Measurements from ENCODE around the gene MOB1B.

The MOB1B gene

DNA sequence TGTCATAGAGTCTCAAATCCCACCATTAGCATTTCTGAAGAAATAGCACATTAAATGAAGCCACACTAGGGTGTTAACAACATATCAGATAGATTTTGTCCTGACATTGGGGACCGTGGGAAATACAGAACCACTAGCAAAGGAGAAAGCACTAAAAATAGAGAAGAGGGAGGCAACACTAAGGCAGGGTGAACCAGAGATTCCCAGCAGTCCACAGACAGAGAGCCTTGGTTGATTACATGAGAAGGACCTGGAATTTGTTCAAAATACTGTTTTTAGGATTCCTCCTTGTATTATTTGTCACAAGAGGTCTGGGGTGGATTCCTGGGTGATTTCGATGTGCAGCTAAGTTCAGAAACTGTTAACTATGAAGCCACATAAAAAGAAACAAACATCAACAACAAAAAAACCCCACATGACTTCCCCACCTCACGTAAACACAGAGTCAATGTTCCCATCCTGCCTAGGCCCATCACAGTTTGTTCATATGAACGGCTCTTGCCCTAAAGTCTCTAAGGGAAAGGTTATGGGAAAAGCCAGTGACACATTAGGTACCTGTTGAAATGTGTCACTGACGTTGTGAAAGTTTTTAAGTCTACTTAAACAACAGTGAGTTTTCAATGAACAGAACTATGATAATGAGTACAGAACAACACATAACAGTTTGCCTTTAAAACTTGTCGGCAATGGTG is 38.9 kb upstream of the MOB1B start:
- Histone ChIP-seq H3K9me3 (ENCODE audit: control insufficient read depth, low read length) (no peaks in the 10 kb centered on the region), H2BK15ac (ENCODE audit: low read depth, poor library complexity, severe bottlenecking) (no peak overlapping the region), H2BK5ac (ENCODE audit: low read depth, low read length, poor library complexity, severe bottlenecking) (no peak overlapping the region), H3K4ac (ENCODE audit: low read depth in 1 of 2, low read length in 2 of 2) (no peak overlapping the region), H3K27me3 (ENCODE audit: control insufficient read depth in 1 of 2, insufficient read depth in 1 of 2, low read length in 2 of 2) (no peaks in the 10 kb centered on the region), H3K79me1 (replicated peaks; ENCODE audit: low read length, poor library complexity, severe bottlenecking) (no peaks in the 10 kb centered on the region), H3K9ac (ENCODE audit: low read length) (no peak overlapping the region), H3K23ac (ENCODE audit: low read length in 2 of 2) (no peak overlapping the region), H2AK5ac (ENCODE audit: low read length, severe bottlenecking) (no peak overlapping the region), H3K18ac (ENCODE audit: low read depth in 1 of 2, low read length in 2 of 2) (no peak overlapping the region), H4K91ac (ENCODE audit: low read length) (no peak overlapping the region), H3K27ac (ENCODE audit: low read length, poor library complexity, severe bottlenecking) (no peak overlapping the region), H3K14ac (ENCODE audit: low read length in 2 of 2) (no peak overlapping the region), H3K36me3 (ENCODE audit: control insufficient read depth in 1 of 2, insufficient read depth in 2 of 2, low read depth in 1 of 2, low read length in 2 of 2) (no peaks in the 10 kb centered on the region), H3K4me1 (ENCODE audit: control insufficient read depth, insufficient read depth, low read depth, low read length) (no peaks in the 10 kb centered on the region), H2AFZ (ENCODE audit: low read depth, low read length) (no peak overlapping the region), H2BK120ac (ENCODE audit: low read depth, low read length) (no peak overlapping the region), H2BK12ac (ENCODE audit: low read length in 2 of 2) (no peak overlapping the region), H3K4me3 (ENCODE audit: insufficient read depth in 1 of 2, low read depth in 1 of 2, low read length in 2 of 2) (no peak overlapping the region), H4K8ac (ENCODE audit: low read length) (no peak overlapping the region), H3K4me2 (ENCODE audit: low read length, poor library complexity, severe bottlenecking) (no peak overlapping the region)
- WGBS: 75% methylated on average over 4 of the region's 6 CpGs
- peak; percentile 5 for DNase-seq

DNA sequence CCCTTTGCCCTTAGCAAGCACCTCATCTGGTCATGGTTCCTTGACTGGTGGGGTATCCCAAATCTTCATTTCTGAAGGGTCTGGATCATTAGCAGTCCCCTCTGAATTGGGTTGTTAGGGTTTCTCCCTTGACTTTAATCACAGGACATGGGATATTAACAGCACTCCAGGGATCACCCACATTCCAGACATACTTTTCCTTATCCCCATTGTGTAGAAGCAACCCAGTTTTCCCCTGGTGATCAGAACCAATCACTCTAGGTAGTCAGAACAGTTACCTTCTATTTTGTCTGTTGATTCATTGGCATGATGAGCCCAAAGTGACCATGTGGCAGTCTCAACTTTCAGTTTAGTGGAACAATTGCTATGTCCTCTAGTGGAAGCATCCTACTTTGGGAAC is 33.4 kb upstream of the MOB1B start:
- no peak for DNase-seq

DNA sequence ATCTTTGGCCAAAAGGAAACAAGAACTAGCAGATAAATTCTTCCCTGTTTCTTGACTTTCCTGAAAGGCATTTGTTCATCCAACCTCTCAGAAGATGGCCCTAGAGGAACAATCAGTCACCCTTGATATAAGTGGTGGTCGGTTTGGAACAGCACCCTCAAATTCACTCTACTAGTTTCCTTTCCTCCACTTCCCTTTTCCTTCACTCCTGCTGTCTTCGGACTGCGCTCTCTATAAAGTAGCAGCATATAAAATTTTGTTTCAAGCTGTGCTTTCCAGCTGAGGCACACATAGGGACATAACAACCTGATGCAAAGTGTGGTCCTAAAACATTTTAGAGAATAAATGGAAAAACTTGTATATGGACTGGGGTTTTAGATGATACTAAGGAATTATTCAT is 29.0 kb upstream of the MOB1B start:
- Histone ChIP-seq H3K4me3 (ENCODE audit: insufficient read depth in 1 of 2, low read depth in 1 of 2, low read length in 2 of 2) (no peak overlapping the region), H2AK5ac (ENCODE audit: low read length, severe bottlenecking) (no peak overlapping the region), H3K4ac (ENCODE audit: low read depth in 1 of 2, low read length in 2 of 2) (no peak overlapping the region), H4K91ac (ENCODE audit: low read length) (no peak overlapping the region), H3K4me1 (ENCODE audit: control insufficient read depth, insufficient read depth, low read depth, low read length) (no peaks in the 10 kb centered on the region), H2BK5ac (ENCODE audit: low read depth, low read length, poor library complexity, severe bottlenecking) (no peak overlapping the region), H2BK12ac (ENCODE audit: low read length in 2 of 2) (no peak overlapping the region), H3K18ac (ENCODE audit: low read depth in 1 of 2, low read length in 2 of 2) (no peak overlapping the region), H3K27me3 (ENCODE audit: control insufficient read depth in 1 of 2, insufficient read depth in 1 of 2, low read length in 2 of 2) (no peaks in the 10 kb centered on the region), H3K23ac (ENCODE audit: low read length in 2 of 2) (no peak overlapping the region), H3K27ac (ENCODE audit: low read length, poor library complexity, severe bottlenecking) (no peak overlapping the region), H3K36me3 (ENCODE audit: control insufficient read depth in 1 of 2, insufficient read depth in 2 of 2, low read depth in 1 of 2, low read length in 2 of 2) (no peaks in the 10 kb centered on the region), H2BK15ac (ENCODE audit: low read depth, poor library complexity, severe bottlenecking) (no peak overlapping the region), H3K9me3 (ENCODE audit: control insufficient read depth, low read length) (no peaks in the 10 kb centered on the region), H2AFZ (ENCODE audit: low read depth, low read length) (no peak overlapping the region), H4K8ac (ENCODE audit: low read length) (no peak overlapping the region), H2BK120ac (ENCODE audit: low read depth, low read length) (no peak overlapping the region), H3K14ac (ENCODE audit: low read length in 2 of 2) (no peak overlapping the region), H3K9ac (ENCODE audit: low read length) (no peak overlapping the region), H3K79me1 (replicated peaks; ENCODE audit: low read length, poor library complexity, severe bottlenecking) (no peaks in the 10 kb centered on the region), H3K4me2 (ENCODE audit: low read length, poor library complexity, severe bottlenecking) (no peak overlapping the region)
- 91% methylated on average over 3 of the region's 3 CpGs for WGBS
- no peak for DNase-seq

More for the DNA sequence above, 33.4 kb upstream of the MOB1B start:
- Histone ChIP-seq H2BK12ac (ENCODE audit: low read length in 2 of 2) (no peak overlapping the region), H4K8ac (ENCODE audit: low read length) (no peak overlapping the region), H3K18ac (ENCODE audit: low read depth in 1 of 2, low read length in 2 of 2) (no peak overlapping the region), H3K36me3 (ENCODE audit: control insufficient read depth in 1 of 2, insufficient read depth in 2 of 2, low read depth in 1 of 2, low read length in 2 of 2) (no peaks in the 10 kb centered on the region), H3K23ac (ENCODE audit: low read length in 2 of 2) (no peak overlapping the region), H3K4me3 (ENCODE audit: insufficient read depth in 1 of 2, low read depth in 1 of 2, low read length in 2 of 2) (no peak overlapping the region), H2BK5ac (ENCODE audit: low read depth, low read length, poor library complexity, severe bottlenecking) (no peak overlapping the region), H3K27ac (ENCODE audit: low read length, poor library complexity, severe bottlenecking) (no peak overlapping the region), H3K4me2 (ENCODE audit: low read length, poor library complexity, severe bottlenecking) (no peak overlapping the region), H3K27me3 (ENCODE audit: control insufficient read depth in 1 of 2, insufficient read depth in 1 of 2, low read length in 2 of 2) (no peaks in the 10 kb centered on the region), H3K9me3 (ENCODE audit: control insufficient read depth, low read length) (no peaks in the 10 kb centered on the region), H2BK120ac (ENCODE audit: low read depth, low read length) (no peak overlapping the region), H4K91ac (ENCODE audit: low read length) (no peak overlapping the region), H3K14ac (ENCODE audit: low read length in 2 of 2) (no peak overlapping the region), H3K4ac (ENCODE audit: low read depth in 1 of 2, low read length in 2 of 2) (no peak overlapping the region), H3K79me1 (replicated peaks; ENCODE audit: low read length, poor library complexity, severe bottlenecking) (no peaks in the 10 kb centered on the region), H3K9ac (ENCODE audit: low read length) (no peak overlapping the region), H2AK5ac (ENCODE audit: low read length, severe bottlenecking) (no peak overlapping the region), H2AFZ (ENCODE audit: low read depth, low read length) (no peak overlapping the region), H3K4me1 (ENCODE audit: control insufficient read depth, insufficient read depth, low read depth, low read length) (no peaks in the 10 kb centered on the region), H2BK15ac (ENCODE audit: low read depth, poor library complexity, severe bottlenecking) (no peak overlapping the region)

DNA sequence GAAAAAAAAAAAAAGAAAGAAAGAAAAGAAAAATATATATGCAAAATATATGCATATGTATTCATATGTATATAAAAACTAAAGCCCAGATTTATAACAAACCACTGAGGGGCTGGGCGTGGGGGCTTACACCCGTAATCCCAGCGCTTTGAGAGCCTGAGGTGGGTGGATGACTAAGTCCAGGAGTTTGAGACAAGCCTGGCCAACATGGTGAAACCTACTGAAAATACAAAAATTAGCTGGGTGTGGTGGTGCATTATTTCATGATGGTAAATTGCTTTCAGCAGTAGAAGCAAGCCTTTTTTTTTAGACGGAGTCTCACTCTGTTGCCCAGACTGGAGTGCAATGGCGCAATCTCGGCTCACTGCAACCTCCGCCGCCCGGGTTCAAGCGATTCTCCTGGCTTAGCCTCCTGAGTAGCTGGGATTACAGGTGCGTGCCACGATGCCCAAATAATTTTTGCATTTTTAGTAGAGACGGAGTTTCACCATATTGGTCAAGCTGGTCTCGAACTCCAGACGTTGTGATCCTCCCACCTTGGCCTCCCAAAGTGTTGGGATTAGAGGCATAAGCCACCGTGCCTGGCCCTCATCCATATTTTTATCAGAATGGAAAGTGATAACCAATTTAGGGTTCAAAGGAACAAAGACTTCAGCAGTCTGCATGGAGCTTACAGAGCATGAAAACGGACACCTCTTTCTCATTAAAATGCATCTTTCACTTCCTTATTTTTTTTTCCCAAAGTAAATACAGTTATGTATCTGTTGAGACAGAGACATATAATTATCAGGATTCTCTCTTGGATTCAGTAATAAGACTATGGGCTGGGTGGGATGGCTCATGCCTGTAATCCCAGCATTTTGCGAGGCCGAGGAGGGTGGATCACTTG is 27.7 kb upstream of the MOB1B start:
- Histone ChIP-seq H2AFZ (ENCODE audit: low read depth, low read length) (no peak overlapping the region), H3K14ac (ENCODE audit: low read length in 2 of 2) (no peak overlapping the region), H3K27ac (ENCODE audit: low read length, poor library complexity, severe bottlenecking) (no peak overlapping the region), H3K4me2 (ENCODE audit: low read length, poor library complexity, severe bottlenecking) (no peak overlapping the region), H3K18ac (ENCODE audit: low read depth in 1 of 2, low read length in 2 of 2) (no peak overlapping the region), H2BK15ac (ENCODE audit: low read depth, poor library complexity, severe bottlenecking) (no peak overlapping the region), H3K9ac (ENCODE audit: low read length) (no peak overlapping the region), H2AK5ac (ENCODE audit: low read length, severe bottlenecking) (no peak overlapping the region), H3K23ac (ENCODE audit: low read length in 2 of 2) (no peak overlapping the region), H2BK120ac (ENCODE audit: low read depth, low read length) (no peak overlapping the region), H3K4me1 (ENCODE audit: control insufficient read depth, insufficient read depth, low read depth, low read length) (no peaks in the 10 kb centered on the region), H3K9me3 (ENCODE audit: control insufficient read depth, low read length) (no peaks in the 10 kb centered on the region), H3K4ac (ENCODE audit: low read depth in 1 of 2, low read length in 2 of 2) (no peak overlapping the region), H4K91ac (ENCODE audit: low read length) (no peak overlapping the region), H3K27me3 (ENCODE audit: control insufficient read depth in 1 of 2, insufficient read depth in 1 of 2, low read length in 2 of 2) (no peaks in the 10 kb centered on the region), H2BK5ac (ENCODE audit: low read depth, low read length, poor library complexity, severe bottlenecking) (no peak overlapping the region), H3K4me3 (ENCODE audit: insufficient read depth in 1 of 2, low read depth in 1 of 2, low read length in 2 of 2) (no peak overlapping the region), H3K79me1 (replicated peaks; ENCODE audit: low read length, poor library complexity, severe bottlenecking) (no peaks in the 10 kb centered on the region), H2BK12ac (ENCODE audit: low read length in 2 of 2) (no peak overlapping the region), H4K8ac (ENCODE audit: low read length) (no peak overlapping the region), H3K36me3 (ENCODE audit: control insufficient read depth in 1 of 2, insufficient read depth in 2 of 2, low read depth in 1 of 2, low read length in 2 of 2) (no peaks in the 10 kb centered on the region)
- WGBS: 95% methylated on average over 18 of the region's 19 CpGs
- DNase-seq: no peak
